ENCODE data around the gene RTN4. TPM values are rescaled to one million over a fixed set of nuclear protein-coding genes. Genes with fewer than 3 reads are reported as not detected.

The RTN4 gene
- total RNA-seq, 1 experiment from 2014 or later: 200 TPM

GRCh38 chr2:54964271-54964670, 86.0 kb downstream of the RTN4 start:
- peak overlapping the region in 1 of 3 experiments; percentile 26; a peak in 1 of 7 replicates for H3K27ac Mint-ChIP-seq
- Histone ChIP-seq H3T11ph (ENCODE audit: low read length) (no peak overlapping the region), H2BK15ac (ENCODE audit: low read depth, low read length) (no peak overlapping the region), H4K20me1 (ENCODE audit: control insufficient read depth, insufficient read depth, insufficient read length) (no peaks in the 10 kb centered on the region), H2BK12ac (ENCODE audit: insufficient read length, low read depth, low read length) (no peak overlapping the region), H4K5ac (ENCODE audit: insufficient read length, low read depth, low read length) (no peak overlapping the region), H3K23ac (ENCODE audit: insufficient read length, low read depth, low read length) (no peak overlapping the region), H3K18ac (ENCODE audit: insufficient read length, low read depth, low read length) (no peak overlapping the region), H3K4ac (ENCODE audit: low read depth, low read length) (no peak overlapping the region), H4K8ac (replicated peaks; ENCODE audit: insufficient read length, low read depth, low read length) (no peak overlapping the region), H3K27me3 (ENCODE audit: insufficient read depth, low read length) (no peaks in the 10 kb centered on the region), H3K9me3 (ENCODE audit: control insufficient read depth, low read depth, low read length) (no peaks in the 10 kb centered on the region), H2BK20ac (ENCODE audit: low read depth, low read length, poor library complexity, severe bottlenecking) (no peak overlapping the region), H2BK5ac (ENCODE audit: insufficient read length, low read length) (no peak overlapping the region), H3K14ac (ENCODE audit: insufficient read depth, low read length) (no peak overlapping the region), H2AFZ (ENCODE audit: low read length) (no peak overlapping the region), H3K79me2 (ENCODE audit: insufficient read depth, low read length) (no peaks in the 10 kb centered on the region), H4K91ac (ENCODE audit: insufficient read length, low read depth, low read length) (no peak overlapping the region), H3K23me2 (ENCODE audit: insufficient read length, low read depth, low read length, poor library complexity, severe bottlenecking) (no peaks in the 10 kb centered on the region), H2AK5ac (ENCODE audit: insufficient read length, low read length) (no peak overlapping the region), H3K9ac (ENCODE audit: extremely low read depth, insufficient read length, low read length) (no peak overlapping the region), H3K27ac (ENCODE audit: insufficient read length, low read depth, low read length) (no peak overlapping the region), H3K4me2 (ENCODE audit: insufficient read depth, insufficient read length, low read length) (no peak overlapping the region), H2BK120ac (ENCODE audit: low read depth, low read length, poor library complexity, severe bottlenecking) (no peak overlapping the region), H3K56ac (ENCODE audit: insufficient read length, low read depth, low read length) (no peak overlapping the region), H3K4me1 (ENCODE audit: insufficient read depth, low read length) (peaks cover 2% of the 10 kb centered on the region; the same call in 1 of the 2 replicates), H3K79me1 (ENCODE audit: insufficient read depth, low read depth, low read length, poor library complexity, severe bottlenecking) (no peaks in the 10 kb centered on the region)
- H3K4me1 Mint-ChIP-seq: peaks cover 32 to 37% of the 10 kb centered on the region in 2 experiments
- no CpG with 5 or more reads among the region's 8 CpGs for WGBS (ENCODE audit: extremely low coverage, insufficient read length, low lambda C conversion rate)
- TF ChIP-seq, protein P1, sequence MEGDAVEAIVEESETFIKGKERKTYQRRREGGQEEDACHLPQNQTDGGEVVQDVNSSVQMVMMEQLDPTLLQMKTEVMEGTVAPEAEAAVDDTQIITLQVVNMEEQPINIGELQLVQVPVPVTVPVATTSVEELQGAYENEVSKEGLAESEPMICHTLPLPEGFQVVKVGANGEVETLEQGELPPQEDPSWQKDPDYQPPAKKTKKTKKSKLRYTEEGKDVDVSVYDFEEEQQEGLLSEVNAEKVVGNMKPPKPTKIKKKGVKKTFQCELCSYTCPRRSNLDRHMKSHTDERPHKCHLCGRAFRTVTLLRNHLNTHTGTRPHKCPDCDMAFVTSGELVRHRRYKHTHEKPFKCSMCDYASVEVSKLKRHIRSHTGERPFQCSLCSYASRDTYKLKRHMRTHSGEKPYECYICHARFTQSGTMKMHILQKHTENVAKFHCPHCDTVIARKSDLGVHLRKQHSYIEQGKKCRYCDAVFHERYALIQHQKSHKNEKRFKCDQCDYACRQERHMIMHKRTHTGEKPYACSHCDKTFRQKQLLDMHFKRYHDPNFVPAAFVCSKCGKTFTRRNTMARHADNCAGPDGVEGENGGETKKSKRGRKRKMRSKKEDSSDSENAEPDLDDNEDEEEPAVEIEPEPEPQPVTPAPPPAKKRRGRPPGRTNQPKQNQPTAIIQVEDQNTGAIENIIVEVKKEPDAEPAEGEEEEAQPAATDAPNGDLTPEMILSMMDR (conservative IDR thresholded peaks at IDR 0.05): no peak
- no peak for DNase-seq
- H3K27me3 Mint-ChIP-seq (ENCODE audit: low read depth): no peaks in the 10 kb centered on the region; the same call in 1 of the 2 replicates
- no peaks in the 10 kb centered on the region for H3K9me3 Mint-ChIP-seq
- H3K36me3 Mint-ChIP-seq (ENCODE audit: insufficient read depth in 1 of 3, low read depth in 3 of 3): peaks cover 11 to 15% (median 12%) of the 10 kb centered on the region in 3 experiments
- no peak overlapping the region for H3K4me3 Mint-ChIP-seq

Data from H9 (cell line).